ENCODE results near the gene TBXAS1.

- TF ChIP-seq, protein P1, sequence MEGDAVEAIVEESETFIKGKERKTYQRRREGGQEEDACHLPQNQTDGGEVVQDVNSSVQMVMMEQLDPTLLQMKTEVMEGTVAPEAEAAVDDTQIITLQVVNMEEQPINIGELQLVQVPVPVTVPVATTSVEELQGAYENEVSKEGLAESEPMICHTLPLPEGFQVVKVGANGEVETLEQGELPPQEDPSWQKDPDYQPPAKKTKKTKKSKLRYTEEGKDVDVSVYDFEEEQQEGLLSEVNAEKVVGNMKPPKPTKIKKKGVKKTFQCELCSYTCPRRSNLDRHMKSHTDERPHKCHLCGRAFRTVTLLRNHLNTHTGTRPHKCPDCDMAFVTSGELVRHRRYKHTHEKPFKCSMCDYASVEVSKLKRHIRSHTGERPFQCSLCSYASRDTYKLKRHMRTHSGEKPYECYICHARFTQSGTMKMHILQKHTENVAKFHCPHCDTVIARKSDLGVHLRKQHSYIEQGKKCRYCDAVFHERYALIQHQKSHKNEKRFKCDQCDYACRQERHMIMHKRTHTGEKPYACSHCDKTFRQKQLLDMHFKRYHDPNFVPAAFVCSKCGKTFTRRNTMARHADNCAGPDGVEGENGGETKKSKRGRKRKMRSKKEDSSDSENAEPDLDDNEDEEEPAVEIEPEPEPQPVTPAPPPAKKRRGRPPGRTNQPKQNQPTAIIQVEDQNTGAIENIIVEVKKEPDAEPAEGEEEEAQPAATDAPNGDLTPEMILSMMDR (IDR thresholded peaks at IDR 0.05; ENCODE audit: poor library complexity, severe bottlenecking), result no peak
- TF ChIP-seq SMC3 (conservative IDR thresholded peaks at IDR 0.05; ENCODE audit: poor library complexity) (no peak), EP300 (conservative IDR thresholded peaks at IDR 0.05; ENCODE audit: poor library complexity, severe bottlenecking) (no peak)
Measured at GRCh38 chr7:140014123-140014522, 185.1 kb downstream of the TBXAS1 start.

Measured in neural cell (in vitro differentiated cells).